GM18868 (cell line): ENCODE results near the gene OR2T10.
A peak's percentile ranks its signal among the peaks of the same experiment; 100 is the strongest.
"Not testable (repeated sequence)": the region's sequence is repeated elsewhere in the genome, so short reads cannot be mapped to it uniquely, and the experiment has no call there.

Experiments
- ATAC-seq: cut with Tn5 transposase; IDR thresholded peaks from one replicate; pipeline ENCODE4 v1.9.1; 2021; ENCODE audit warnings: mild to moderate bottlenecking, moderate library complexity; ENCODE audit not compliant: unreplicated experiment

The OR2T10 gene

DNA sequence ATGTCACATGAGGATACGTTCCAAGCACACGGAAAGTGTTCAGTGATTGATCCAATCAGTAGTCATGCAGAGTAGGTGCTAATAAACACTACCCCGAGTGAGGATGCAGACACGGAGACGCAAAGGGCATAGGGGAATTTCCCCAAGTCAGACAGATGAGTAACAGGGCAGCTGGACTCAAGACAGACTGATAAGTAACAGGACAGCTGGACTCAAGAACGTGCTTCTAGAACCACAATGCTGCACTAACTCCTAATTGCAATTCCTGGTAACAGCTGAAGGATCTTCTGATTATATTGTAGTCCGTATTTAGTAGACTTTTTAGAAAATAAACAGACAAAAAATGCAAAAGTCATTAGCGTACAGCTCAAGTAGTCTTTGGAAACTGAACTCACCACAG lies 1.9 kb upstream of the OR2T10 start:
- no peak for ATAC-seq

DNA sequence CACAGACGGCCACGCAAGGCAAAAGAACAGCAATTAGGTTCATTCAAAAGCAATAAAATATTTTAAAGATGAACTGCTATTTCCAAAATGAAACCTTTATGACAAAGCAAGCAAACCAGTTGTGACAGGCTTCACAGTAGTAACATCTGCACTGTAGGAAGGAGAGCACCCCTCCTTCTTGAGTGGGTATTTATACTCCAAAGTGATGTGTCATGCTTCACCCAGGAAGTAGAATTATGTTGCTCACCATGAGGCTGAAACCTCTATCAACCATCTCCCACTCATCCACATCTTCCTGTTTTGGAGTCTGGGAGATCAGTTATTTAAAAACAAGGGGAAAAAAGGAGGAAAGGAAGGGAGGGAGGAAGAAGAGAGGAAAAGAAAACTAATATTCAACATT lies 885 bp downstream of the OR2T10 start:
- no peak for ATAC-seq

DNA sequence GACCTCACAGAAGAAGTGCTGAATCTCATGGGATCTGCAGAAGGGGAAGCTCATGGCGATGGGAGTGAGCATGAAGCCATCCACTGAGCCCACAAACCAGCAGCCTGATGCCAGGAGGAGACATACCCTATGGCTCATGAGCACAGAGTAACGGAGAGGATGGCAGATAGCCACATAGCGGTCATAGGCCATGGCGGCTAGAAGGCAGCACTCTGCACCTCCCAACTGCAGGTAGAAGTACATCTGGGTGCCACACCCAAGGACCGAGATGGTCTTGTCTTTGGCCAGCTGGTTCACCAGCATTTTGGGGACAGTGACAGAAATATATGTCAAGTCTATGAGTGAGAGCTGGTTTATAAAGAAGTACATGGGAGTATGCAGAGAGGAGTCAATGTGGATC lies 4.3 kb downstream of the OR2T10 start:
- no peak for ATAC-seq

DNA sequence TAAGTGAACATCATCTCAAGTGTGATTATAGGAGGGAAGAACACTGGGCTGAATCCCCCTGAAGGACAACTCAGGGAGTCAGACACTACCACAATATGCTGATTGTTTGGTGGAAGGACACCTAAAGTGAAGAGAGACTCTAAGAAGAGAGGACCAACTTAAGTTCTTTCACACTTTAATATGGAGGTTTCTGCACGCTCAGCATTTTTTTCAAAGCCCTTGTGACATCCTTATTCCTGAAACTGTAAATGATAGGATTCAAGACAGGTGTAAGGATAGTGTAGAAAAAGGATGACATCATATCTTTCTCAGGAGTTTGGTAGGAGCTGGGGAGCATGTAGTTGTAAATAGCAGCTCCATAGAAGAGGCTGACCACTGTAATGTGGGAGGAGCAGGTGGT lies 4.8 kb downstream of the OR2T10 start:
- no peak for ATAC-seq

DNA sequence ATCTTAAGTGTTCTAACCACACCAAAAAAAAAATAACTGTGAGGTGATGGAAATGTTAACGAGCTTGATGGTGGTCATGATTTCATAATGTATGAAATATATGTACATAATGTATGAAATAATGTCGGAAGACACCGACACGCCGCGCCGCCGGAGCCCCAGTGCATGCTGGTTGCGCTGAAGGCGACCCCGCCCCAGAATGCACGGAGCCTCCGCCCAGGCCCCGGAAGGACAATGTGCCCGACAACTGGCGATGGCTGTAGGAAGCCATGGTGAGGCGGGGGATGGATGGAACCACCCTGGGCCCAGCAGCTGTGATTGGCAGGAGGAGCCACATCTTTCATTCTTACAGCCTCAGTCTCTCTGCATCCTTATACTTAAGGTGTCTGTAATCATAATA lies 7.4 kb downstream of the OR2T10 start:
- no peak for ATAC-seq

DNA sequence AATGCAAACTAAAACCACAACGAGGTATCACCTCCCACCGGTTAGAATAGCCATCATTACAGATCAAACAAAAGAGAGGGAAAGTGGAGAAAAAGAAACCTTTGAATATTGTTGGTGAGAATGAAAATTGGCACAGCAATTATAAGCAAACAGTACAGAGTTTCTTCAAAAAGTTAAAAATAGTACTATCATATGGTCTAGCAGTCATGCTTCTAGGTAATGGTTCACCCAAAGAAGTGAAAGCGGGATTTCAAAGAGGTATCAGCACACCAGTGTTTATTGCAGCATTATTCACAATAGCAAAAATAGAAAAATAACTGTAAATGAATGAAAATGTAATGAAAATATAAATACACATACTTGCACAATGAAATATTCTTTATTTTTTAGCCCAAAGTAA lies 8.2 kb downstream of the OR2T10 start:
- no peak for ATAC-seq

DNA sequence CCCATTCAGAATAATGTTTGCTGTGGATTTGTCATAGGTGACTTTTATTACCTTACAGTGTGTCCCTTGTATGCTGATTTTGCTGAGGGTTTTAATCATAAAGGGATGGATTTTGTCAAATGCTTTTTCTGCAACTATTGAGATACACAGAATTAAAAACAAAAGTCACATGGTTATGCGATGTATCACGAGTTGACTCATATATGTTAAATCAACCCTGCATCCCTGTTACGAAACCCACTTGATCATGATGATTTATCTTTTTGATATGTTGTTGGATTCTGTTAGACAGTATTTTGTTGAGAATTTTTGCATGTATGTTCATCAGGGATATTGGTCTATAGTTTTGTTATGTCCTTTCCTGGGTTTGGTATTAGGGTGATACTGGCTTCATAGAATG lies 12.2 kb downstream of the OR2T10 start:
- ATAC-seq, result no peak

DNA sequence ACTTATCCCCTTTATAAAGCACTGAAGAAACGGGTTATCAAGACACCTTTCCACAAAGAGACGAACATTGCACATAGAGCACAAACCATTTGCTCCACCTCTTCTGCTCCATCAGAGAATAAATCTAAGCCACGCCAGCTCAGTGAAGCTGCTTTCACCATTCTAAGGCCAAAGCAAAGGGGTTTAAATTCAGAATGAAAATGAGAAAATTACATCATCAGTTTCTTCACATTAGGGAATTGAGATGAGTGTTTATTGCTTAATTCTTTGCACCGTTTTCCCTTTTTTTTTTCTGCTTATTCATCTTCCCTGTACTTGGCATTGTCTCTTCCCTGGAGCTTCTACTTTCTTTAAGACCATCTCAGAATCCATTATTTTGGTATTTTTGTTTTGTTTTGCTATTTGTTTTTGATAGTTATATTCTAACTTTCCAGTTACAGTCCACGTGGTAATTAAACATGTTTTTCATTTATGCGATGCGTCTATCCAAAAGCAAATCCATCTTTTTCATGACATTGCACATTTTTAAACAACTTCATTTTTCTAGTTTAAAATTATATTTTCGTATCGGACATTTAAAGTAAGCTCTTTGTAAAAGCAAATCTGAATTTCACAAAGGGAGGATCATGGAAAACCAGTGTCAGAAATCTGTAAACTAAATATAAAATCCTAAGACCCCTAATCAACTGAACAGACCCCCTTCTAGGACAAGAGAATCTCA lies 21.1 kb downstream of the OR2T10 start:
- ATAC-seq, result no peak

DNA sequence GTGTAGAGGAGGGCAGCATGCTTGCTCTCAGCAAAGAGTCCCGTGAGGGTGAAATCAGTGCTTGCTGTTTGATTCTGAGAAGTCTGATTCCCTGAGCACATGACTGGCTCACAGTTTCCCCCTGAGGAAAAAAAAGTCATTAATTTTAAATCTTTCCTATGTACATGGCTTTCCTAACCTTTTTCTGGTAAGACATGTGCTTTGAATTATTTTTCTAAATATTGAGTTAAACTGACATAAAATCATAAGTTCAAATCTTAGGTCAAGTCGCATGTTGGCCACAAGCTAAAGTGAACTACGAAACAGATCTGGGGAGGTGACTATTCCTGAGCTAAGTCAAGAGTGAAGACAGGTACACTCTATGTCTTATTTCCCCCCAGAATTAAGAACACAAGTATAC lies 22.8 kb downstream of the OR2T10 start, which contains the start of gene OR2T34:
OR2T34 (minus strand) TSS at position 101 of the 400 bp plus-strand sequence; CDS start at position 101, 0 bp downstream.
- ATAC-seq, result not testable (repeated sequence)

DNA sequence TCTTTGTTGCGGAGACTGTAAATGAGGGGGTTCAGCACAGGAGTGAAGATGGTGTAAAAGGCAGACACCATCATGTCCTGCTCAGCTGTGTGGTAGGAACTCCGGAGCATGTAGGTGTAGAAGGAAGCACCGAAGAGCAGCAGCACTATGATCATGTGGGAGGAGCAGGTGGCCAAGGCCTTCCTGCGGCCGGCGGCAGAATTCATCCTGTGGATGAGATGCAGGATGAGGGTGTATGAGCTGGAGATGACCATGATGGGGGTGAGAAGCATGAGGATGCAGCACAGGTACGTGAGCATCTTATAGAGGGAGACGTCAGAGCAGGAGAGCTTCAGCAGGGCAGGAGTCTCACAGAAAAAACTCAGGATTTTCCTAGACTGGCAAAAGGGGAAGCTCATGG lies 23.6 kb downstream of the OR2T10 start:
- not testable (repeated sequence) for ATAC-seq

DNA sequence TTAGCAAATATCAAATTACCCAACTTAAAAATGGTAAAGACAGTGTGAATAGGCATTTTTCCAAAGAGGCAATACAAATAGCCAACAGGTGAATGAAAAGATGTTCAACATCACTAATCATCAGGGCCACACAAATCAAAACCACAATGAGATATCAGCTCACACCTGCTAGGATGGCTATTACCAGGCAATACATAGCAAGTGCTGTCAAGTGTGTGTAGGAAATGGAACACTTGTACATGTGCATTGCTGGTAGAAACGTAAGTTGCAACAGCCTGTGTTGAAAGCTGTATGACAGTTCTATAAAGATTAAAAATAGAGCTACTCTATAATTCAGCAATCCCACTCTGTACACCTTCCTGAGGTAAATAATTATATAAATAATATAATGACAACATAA lies 25.5 kb downstream of the OR2T10 start:
- peak; percentile 66 for ATAC-seq

DNA sequence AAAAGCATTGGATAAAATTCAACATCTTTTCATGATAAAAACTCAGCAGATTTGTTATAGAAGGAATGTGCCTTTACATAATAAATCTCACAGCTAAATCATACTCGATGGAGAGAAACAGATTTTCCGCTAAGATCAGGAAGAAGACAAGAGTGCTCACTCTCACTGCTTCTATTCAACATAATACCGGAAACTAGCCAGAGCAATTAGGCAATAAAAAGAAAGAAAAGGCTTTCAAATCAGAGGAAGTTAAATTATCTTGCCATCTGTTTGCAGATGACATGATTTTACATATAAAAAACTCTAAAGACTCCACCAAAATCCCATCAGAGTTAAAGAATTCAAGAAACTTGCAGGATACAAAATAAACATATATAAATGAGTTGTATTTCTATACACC lies 26.7 kb downstream of the OR2T10 start:
- not testable (repeated sequence) for ATAC-seq

DNA sequence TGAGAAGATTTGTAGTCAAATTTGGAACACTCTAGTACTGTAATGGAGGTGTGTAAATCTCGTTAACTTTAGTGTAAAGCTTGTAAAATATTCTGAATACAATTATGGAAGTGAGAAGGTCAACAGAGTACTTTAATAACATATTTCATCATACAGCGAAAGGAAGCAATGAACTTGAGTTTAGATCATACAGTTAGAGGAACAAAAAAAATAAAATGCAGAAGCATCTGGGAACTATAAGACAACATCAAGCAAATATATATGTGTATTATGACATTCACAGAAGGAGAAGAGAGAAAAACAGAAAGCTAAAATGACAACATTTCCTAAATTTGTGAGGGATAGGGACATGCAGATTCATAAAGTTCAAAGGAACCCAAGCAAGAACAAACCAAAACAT lies 28.5 kb downstream of the OR2T10 start:
- not testable (repeated sequence) for ATAC-seq

DNA sequence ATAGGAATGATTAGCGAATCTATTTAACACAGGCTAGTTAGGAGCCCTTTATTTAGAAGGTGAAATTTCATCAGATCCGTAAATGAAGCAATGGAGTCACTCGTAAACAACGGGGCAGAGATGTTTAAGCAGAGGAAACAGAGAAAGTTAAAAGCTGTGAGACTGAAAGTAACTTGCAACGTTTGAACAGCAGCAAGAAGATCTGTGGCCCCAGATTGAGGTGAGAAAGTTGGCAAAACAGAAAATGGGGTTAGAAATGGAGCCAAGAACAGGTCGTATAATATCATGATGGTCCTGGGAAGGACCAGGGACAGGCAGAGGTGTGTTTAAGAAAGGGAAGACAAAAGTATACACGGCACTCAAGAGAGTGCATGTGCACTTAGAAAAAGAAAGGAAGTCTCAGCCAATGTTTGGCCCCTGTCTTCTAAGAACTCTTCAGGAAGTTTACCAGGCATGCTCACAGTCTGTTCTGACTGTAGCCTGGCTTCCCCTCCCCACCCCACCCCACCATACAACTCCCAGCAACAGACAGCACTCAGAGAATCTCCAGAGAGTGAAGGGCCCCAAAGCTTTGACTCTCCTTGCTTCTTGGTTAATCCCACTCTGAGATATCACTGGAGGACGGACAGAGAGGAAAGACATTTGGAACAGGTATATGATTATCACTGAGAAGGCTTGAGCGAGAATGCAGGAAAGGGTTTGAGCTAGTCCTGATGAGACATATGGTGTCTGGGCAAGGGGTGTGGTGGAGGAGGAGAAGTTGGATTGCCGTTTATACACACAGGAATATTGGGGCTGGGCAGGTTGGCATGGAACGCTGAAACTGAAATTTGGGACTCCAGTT lies 31.7 kb downstream of the OR2T10 start:
- ATAC-seq, result peak; percentile 85

DNA sequence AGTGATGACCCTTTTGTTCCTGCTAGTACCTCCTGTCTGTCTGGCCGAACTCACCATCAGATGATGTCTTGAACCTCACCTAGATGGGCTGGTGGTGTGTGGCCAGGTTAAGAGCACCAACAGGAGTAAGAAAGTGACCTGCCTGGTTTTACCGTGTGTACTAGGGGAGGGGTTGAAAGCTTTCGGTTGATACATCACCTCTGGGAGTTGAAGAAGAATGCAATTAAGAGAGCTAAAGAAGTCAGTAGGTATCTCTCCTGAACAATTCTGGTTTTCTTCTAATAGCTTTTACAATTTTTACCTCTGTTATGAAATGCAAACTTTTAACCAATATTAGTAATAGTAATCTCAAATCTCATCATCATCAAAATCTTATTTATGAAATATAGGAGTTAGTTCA lies 34.8 kb downstream of the OR2T10 start, which contains the start of gene OR2T29:
OR2T29 (minus strand) TSS at position 101 of the 400 bp plus-strand sequence. CDS start 3,281 bp downstream, outside the sequence.
- ATAC-seq, result not testable (repeated sequence)

DNA sequence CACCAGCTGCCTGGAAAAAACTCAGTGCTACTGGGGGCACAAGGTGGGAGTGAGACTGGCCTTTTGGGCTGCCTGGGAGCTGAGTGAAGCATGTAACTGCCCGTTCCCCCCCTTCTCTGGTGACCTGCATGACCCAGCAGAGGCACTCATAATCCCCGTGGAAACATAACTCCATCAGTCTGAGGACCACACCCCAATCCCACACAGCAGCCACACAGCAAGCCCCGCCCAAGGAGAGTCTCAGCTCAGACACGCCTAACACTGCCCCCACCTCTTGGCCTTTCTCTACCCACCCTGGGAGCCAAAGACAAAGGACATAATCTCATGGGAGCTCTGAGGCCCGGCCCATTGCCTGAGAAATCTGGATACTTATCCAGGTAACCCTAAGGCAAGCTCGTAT lies 46.5 kb downstream of the OR2T10 start:
- ATAC-seq, result not testable (repeated sequence)

DNA sequence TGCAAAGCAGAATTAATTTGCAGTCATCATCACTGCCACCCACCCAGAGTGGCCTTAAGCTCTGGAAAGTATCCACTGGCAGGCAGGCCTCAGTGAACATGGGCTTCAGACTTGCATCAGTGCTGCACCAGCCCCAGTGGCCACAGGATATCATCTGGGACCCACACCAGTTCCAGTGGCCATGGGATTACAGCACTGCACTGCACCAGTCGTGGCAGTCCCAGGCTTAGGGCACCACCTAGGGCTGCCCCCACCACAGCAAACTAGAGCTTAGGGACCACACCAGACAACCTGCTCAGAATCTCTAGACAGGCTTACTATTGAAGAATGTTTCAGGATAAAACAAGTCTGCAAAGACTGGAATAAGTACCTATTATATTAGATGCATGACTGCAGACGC lies 50.1 kb downstream of the OR2T10 start:
- not testable (repeated sequence) for ATAC-seq
